GM21526 (cell line): ENCODE data around the gene SPARCL1.
"Not testable (repeated sequence)": the region's sequence is repeated elsewhere in the genome, so short reads cannot be mapped to it uniquely, and the experiment has no call there.

Experiments
- ATAC-seq: cut with Tn5 transposase; IDR thresholded peaks from one replicate; pipeline ENCODE4 v1.9.1; 2021; ENCODE audit warnings: moderate library complexity; ENCODE audit not compliant: unreplicated experiment, low FRiP score

The SPARCL1 gene, protein sequence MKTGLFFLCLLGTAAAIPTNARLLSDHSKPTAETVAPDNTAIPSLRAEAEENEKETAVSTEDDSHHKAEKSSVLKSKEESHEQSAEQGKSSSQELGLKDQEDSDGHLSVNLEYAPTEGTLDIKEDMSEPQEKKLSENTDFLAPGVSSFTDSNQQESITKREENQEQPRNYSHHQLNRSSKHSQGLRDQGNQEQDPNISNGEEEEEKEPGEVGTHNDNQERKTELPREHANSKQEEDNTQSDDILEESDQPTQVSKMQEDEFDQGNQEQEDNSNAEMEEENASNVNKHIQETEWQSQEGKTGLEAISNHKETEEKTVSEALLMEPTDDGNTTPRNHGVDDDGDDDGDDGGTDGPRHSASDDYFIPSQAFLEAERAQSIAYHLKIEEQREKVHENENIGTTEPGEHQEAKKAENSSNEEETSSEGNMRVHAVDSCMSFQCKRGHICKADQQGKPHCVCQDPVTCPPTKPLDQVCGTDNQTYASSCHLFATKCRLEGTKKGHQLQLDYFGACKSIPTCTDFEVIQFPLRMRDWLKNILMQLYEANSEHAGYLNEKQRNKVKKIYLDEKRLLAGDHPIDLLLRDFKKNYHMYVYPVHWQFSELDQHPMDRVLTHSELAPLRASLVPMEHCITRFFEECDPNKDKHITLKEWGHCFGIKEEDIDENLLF

DNA sequence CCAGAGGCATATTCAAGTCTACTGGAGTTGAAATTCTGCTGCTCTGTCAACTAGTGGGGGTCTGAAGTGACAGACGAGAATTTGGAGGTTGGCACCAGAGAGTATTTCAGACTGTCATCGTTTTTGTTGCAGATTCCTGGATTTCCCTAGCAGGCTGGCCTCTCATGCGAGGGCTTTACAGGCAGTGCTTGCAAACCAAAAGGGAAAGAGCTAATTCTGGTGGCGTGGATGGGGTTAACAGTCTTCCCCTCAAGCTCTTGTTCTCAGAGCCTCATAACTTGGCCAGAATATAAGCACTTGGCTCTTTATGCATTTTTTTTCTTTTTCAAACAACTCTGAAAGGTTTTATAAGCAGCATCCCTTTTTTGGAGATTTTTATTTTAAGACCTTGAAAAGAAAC lies at the start of gene SPARCL1:
TSS of gene SPARCL1 (minus strand) at position 190 of the 400 bp plus-strand sequence. CDS start 29,802 bp downstream, outside the sequence.
- no peak for ATAC-seq

DNA sequence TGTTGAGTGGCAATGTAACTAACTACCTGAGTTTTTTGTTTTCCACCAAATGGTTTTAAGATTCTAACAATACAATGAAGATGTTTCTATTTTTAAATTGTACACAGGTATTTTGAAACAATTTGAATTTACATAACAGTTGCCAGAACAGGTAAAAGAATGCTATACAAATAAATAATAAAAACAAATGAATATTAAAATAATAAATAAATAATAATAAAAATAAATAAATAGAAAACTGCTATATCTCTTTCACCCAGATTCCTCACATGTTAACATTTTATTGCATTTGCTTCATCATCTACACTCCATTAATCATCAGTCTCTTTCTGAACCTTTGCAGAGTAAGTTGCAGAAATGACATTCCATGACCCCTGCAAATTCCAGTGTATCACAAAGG lies 46.8 kb upstream of the SPARCL1 start:
- ATAC-seq, result no peak

DNA sequence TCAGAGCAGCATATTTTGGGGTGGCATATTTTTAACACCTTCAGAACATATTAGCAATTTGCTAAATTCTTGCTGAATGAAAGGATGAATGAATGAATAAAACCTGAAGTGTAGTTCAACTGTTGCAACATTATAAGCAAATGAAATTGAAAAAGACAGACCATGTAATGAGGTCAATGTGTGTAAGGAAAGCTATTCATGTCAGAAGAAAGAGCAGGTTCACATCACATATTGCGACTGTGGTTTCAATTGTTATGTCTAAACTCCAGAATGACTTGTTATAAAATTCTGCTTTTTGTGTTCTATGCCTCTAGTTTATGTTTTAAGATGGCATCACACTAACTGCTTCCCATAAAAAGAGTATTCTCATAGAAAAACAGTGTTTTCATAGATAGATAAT lies 46.2 kb upstream of the SPARCL1 start:
- ATAC-seq, result no peak

DNA sequence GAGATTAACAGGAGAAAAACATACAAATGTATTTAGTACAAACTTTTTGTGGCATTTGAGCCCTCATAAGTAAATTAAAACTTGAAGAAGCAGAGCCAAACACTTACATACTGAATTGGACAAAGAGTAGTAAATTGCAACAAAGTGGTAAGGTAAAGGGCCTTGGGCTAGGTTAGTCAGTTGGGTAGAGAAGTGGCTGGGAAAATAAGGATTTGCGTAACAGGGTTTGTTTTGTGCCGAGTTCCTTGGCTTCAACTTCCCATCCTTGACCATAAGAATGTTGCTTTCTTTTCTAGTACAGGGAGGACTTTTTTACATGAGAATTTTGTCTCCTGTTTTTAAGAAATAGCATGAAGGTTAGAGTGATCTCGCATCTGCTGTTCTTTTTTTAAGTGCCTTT lies 45.8 kb upstream of the SPARCL1 start:
- ATAC-seq, result no peak

DNA sequence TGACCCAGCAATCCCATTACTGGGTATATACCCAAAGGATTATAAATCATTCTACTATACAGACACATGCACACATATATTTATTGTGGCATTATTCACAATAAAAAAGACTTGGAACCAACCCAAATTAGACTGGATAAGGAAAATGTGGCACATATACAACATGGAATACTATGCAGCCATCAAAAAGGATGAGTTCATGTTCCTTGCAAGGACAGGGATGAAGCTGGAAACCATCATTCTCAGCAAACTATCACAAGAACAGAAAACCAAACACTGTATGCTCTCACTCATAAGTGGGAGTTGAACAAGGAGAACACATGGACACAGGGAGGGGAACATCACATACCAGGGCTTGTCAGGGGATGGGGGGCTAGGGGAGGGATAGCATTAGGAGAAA lies 45.2 kb upstream of the SPARCL1 start:
- ATAC-seq, result not testable (repeated sequence)

DNA sequence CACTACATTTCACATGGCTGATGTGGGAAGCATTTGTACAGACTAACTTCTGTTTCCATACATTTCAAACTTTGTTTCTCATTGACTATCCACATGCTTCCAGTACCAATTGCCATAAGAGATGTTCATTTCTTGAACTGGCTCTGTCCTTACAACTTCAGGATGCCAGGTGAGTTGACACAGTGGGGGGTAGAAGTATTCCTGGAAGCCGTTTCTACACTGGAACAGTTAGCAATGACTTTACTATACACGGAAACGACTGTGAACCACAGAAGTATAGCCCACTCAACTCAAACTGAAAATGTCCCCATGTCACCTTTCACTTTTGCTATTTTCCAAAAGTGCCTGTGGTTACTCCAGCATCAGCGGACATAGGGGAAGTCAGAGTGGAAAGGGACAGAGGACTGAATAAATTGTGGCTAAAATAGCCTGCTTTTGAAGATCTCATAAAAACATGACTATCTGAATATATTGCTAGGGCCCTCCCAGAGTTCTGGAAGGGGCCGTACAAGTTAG lies 41.2 kb upstream of the SPARCL1 start:
- no peak for ATAC-seq

DNA sequence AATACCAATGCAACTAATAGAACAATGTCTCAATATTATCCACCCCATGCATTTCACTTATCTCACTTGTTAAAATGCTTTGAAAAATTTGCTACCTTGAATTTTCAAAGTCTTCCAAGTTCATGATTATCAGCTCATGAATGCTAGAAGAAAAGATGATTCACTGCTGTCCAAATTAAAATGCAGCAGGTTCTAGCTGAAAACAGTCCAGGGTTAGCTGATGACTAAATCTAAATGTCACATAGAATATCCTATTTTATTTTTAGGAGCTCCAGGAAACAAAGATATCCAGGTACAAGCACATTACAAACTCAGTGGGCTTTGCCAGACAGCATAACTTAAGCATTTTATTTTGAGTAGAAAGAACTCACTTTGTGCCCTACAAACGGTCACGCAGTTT lies 38.0 kb upstream of the SPARCL1 start:
- no peak for ATAC-seq

DNA sequence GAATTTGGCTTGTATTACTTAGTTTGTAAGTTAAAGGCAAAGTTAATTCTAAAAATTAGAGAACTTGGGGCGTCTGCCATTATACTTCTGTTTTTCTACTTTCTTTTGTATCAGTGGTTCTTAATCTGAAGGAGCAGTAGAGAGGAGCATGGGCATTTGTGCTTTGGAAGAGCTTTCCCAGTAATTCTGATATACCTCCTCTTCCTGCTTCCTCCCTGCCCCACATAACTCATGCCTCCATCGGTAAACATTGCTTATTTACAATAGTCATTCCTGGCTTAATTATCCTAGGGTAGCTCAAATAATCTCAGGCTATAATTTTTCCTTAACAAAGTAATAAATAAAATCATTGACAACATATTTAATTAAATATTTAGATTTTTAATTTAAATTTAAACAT lies 37.1 kb upstream of the SPARCL1 start:
- no peak for ATAC-seq

DNA sequence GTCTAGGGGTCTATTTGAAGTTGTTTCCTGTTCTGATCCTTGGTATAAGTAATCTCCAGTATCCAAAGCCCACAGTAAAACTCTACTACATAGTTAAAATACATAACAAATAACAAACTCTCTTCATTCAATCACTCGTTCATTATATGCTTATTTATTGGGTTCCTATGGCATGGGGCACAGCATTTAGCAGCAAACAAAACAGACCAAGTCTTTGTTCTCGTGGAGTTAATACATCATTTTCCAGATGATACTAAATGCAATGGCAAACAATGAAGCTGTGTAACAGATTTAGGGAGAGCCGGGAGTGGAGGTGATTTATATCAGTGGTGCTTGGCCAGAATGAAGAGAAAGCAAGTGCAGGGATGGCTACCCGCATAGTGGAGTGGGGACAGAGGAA lies 36.6 kb upstream of the SPARCL1 start:
- no peak for ATAC-seq

DNA sequence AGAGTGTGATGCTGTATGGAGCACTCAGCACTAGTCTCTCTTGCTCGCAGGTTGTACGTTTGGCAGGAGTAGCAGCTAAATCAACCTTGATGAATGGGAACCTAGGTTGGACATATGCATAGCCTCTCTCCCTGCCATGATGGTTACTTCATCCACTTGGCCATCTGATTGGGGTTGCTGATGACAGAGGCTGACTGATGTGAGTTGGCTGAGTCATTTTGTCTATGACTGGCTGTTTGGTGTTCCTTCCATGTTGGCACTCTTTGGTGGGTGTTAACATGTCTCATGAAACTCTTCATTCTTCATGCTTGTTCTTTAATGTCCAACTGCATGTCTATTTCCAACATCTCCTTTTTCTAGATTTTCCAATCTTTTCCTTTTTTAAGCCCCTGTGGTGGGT lies 31.6 kb upstream of the SPARCL1 start:
- ATAC-seq, result no peak

DNA sequence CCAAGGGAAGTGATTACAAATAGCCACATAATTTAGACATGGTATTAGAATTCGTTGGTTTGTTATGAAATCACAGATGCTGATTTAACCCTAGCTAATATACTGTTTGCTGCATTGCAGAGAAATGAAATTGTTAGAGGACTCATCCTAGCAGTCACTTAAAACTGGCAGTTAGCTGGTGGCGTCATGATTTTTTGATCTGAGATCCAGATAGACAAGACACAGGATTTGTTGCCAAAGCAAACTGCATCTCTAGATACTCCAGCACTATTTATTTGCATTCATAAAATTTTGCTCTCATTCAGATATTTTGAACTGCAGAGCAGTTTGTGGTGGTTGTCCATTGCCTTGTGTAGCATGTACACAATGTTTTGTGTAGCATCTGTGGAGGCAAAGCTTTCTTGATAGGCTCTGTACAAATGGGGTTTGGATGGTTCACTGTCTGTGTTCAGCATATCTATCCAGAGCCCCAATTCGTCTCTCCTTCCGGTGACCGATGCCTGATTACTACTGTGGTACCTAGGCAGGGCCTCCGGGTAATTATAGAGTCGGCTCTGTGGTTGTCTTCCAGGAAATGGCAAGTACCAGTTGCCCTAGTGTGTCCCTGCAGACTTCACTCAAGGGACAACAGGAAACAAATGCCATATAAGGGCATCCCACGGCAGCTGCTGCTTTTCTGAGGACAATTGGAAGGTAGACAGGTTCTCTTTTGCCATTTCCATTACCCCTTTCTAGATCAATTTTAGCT lies 30.1 kb upstream of the SPARCL1 start:
- peak; percentile 98 for ATAC-seq

DNA sequence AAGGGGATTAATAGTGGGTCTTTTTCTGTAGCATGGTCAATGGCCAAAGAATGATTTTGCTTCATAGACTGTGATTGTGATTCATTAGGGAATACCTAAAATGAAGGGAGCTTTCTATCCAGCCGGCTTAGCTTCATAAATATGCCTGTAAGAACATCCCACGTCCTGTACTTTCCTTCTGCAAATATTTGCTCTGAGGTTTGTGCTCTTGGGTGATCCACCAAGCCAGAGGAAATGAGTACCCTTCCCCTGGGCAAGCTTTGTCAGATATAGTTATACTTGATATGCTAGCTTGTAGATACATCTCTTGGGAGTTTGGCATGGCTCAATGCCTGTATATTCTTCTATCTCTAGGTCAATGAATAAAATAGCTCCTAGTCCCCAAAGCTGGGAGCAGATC lies 28.2 kb upstream of the SPARCL1 start:
- no peak for ATAC-seq

DNA sequence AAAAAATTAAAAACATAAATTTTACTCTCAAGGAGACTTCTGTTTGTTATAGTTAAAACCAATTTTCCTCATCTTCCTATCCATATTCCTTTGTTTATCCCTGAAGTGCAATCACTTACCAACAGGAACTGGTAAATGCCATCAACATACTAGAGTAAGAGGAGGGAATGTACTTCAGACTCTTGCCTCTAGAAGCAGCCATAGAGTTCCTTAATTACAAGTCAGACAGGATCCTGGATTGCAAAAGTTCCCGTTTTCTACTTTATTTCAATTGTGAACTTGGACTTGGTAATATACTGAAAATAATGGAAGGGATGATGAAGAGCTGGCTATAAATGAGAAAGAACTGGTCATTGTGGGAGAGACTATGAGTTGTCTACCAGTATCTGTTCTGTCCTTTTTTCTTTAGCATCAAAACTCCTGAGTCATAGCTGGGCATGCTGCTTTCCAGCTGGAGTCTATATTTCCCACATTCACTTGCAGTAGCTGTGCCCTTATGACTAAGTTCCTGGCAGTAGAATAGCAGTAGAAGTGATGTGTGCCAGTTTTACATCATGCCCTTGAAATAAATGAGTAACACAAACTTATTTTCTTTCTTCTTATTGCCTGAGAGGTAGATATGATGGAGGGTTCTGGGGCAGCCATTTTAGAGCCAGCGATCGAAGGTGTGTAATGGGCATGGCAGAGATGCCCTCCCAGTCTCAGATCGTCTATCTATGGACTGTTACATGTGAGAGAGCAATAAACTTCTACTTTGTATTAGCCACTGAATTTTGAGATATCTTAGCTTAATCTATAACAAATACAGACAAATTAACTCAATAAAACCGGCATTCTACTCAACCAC lies 26.8 kb upstream of the SPARCL1 start:
- no peak for ATAC-seq

DNA sequence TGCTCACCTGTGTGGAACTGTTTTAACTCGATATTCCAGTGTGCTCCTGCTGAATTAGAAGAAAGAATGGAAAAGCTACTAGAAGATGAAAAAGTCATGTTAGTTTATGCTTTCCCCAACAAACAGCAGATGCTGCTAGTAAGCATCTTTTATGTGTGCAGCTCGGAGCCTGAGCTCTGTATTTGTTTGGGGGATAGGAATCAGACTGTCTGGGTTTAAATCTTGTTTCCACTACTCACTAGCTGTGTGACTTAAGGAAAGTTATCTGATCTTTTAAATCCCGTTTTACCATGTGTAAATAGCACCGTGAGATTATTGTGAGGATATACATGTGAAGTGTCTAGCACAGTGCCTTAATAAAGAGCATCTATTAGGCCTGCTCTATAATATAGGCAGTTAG lies 24.0 kb upstream of the SPARCL1 start:
- no peak for ATAC-seq

DNA sequence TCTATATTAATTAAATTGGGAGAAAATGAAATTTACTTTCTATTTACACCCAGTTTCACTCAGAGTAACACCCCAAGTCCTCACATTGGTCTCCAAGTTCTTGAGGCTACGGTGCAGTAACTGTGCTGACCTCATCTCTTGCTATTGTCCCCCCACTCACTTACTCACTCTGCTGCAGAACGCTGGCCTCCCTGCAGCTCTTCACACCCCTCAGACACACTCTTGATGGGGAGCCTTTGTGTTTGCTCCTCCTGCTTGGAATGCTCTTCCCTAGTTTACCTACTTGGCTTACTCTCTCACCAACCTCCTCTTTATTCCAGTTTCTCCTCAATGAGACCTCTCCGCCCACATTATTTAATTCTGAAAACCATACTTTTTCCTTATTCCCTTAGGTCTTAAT lies 22.2 kb upstream of the SPARCL1 start:
- no peak for ATAC-seq

DNA sequence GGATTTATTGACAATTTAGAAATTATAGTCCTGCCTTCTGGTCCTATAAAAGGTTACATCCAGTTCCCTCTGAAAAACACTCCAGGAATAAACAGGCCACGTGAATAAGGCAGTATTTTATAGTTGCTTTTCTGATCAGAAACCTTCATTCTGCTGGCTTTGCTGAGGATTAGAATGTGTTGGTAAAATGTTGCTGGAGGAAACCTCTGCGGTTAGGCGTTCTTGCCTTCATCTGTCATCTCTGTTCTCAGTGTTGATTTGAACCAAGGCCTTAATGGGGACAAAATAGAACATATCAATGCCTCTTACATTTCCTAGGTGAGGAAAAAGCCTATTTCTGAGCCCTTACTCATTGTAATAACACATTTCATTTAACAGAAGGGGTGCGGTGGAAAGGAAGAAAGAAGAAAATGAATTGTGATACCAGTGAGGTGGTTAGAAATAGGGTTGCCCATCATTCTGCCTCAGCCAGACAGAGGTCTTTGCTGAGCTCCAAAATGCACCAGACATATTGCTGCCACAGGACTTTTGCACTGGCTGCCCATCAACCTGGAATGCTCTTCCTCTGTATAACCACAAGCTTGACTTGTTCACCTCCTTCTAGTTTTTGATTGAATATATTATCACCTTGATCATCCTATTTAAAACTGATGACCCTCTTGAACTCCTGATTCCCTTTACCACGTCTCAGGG lies 18.0 kb upstream of the SPARCL1 start:
- ATAC-seq, result no peak

DNA sequence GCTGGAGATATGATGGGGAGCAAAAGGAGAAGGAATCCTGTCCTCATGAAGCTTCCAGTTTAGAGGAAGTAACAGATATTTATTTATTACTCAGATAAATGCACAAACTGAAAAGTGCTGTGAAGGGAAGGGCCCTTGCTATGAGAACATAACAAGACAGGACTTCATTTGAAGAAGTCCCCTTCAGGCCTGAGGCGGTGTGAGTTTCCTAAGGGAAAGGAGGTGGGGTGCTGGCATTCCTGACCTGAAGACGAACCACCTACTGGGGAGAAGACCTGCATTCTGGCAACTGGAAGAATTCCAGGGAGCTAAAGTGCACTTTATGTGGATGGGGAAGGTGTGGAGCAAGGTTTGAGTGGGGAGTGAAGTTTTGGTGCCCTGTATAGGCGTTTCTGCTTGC lies 15.9 kb upstream of the SPARCL1 start:
- ATAC-seq, result no peak

DNA sequence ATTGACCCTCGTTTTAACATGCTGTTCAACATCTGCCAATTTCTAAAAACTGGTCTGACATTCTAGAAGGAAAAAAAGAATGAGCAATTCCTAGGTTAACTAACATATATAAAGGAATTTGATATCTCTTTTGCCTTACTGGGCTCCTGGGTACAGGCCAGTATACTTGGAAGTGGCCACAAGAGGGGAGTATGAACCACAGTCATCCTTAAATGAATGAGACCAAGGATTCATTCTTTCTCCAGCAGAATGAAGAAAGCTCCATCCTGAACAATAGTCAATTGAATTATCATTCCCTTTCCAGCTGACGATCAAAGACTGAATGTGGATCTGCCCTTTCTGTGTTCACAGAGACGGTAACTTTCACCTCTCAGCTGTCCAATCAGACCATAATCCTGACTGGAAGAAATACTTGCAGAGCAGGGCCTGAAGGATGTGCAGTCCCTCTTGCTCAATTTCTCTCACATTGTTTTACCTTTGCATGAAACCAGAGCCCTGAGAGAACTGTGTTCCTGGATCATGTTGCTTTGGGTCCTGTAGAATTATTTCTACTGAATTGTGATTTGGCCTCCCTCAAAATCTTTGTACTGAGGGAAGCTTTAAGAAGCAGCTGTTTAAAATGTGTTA lies 14.8 kb upstream of the SPARCL1 start:
- ATAC-seq, result no peak

DNA sequence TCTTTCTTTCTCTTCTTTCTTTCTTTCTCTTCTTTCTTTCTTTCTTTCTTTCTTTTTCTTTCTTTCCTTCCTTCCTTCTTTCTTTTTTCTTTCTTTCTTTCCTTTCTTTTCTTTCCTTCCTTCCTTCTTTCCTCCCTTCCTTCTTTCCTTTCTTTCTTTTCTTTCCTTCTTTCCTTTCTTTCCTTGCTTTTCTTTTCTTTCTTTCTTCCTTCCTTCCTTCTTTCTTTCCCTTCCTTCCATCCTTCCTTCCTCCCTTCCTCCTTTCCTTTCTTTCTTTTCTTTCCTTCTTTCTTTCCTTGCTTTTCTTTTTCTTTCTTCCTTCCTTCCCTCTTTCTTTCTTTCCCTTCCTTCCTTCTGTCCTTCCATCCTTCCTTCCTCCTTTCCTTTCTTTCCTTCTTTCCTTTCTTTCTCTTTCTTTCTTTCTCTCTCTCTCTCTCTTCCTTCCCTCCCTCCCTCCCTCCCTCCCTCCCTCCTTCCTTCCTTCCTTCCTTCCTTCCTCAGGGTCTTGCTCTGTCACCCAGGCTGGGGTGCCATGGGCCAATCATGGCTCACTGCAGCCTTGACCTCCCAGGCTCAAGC lies 13.6 kb upstream of the SPARCL1 start:
- ATAC-seq, result no peak
